ENCODE results near the gene CCDC171.
A peak's percentile ranks its signal among the peaks of the same experiment; 100 is the strongest.

The CCDC171 gene

DNA sequence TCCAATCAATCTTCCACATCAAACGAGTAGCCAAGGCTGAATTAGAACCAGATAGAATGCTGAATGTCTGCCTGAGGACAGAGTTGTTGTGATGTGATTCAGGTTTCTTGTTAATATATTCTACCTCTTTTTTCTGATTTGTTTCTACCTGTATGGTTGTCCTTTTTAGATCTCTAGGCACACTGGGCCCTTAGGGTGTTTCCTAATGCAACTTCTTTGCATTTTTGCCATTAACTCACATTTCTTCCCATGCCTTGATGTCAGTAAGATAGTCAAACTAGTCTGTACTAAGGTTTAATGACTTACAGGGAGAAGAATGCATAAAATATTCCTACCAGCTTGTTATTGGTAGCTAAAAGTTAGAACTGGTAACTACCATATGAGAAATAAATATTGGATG lies 413.6 kb downstream of the CCDC171 start:
- no peak overlapping the region for H3K4me3 ChIP-seq (ENCODE audit: low read depth, low read length)
- DNase-seq (ENCODE audit: low read depth) = no peak
- TF ChIP-seq, protein P1, sequence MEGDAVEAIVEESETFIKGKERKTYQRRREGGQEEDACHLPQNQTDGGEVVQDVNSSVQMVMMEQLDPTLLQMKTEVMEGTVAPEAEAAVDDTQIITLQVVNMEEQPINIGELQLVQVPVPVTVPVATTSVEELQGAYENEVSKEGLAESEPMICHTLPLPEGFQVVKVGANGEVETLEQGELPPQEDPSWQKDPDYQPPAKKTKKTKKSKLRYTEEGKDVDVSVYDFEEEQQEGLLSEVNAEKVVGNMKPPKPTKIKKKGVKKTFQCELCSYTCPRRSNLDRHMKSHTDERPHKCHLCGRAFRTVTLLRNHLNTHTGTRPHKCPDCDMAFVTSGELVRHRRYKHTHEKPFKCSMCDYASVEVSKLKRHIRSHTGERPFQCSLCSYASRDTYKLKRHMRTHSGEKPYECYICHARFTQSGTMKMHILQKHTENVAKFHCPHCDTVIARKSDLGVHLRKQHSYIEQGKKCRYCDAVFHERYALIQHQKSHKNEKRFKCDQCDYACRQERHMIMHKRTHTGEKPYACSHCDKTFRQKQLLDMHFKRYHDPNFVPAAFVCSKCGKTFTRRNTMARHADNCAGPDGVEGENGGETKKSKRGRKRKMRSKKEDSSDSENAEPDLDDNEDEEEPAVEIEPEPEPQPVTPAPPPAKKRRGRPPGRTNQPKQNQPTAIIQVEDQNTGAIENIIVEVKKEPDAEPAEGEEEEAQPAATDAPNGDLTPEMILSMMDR (IDR thresholded peaks at IDR 0.05; ENCODE audit: control insufficient read depth, extremely low read depth, insufficient read depth) = no peak

DNA sequence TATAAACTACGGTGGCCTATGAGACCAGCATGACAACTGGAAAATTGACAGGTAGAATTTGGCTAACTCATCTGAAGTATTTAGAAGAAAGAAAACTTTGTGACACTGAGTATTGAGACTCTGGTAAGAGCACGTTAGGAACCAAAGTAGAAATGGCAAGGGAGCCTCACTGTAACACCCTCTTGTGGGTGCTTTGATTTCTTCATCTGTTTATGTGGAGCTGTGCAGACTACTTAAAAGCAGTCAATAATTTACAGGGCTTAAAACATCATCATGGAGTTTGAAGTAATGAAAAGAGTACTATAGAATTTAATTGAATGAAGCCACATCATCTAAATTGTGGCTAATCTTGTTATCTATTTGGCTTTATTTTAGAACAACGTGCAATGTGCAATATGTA lies 414.2 kb downstream of the CCDC171 start:
- TF ChIP-seq, protein P1 (IDR thresholded peaks at IDR 0.05; ENCODE audit: control insufficient read depth, extremely low read depth, insufficient read depth) = peak; percentile 27; the same call in 1 of the 2 replicates
- DNase-seq (ENCODE audit: low read depth) = no peak

DNA sequence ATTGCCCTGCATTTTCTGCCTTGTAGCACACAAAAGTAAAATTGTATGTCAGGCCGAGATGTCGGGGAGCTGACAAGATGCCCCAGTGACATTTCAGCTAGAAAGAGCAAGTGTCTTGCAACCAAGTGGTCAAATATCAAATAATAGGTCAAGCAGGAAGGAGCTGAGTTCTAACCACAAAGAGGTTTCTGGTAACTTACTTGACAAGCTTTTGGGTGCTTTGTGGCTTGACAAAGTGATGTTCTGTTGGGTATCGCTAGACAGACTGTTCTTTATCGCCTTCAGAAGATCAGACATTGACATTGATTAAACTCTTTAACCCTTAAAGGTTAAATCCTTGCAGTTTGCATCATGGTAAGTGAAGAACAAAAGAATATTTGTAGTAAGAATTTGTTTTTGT lies 419.9 kb downstream of the CCDC171 start:
- TF ChIP-seq, protein P1 (IDR thresholded peaks at IDR 0.05; ENCODE audit: control insufficient read depth, extremely low read depth, insufficient read depth) = no peak
- no peak overlapping the region for H3K4me3 ChIP-seq (ENCODE audit: low read depth, low read length)
- DNase-seq (ENCODE audit: low read depth) = no peak

More for the DNA sequence above, 414.2 kb downstream of the CCDC171 start:
- no peak overlapping the region for H3K4me3 ChIP-seq (ENCODE audit: low read depth, low read length)

DNA sequence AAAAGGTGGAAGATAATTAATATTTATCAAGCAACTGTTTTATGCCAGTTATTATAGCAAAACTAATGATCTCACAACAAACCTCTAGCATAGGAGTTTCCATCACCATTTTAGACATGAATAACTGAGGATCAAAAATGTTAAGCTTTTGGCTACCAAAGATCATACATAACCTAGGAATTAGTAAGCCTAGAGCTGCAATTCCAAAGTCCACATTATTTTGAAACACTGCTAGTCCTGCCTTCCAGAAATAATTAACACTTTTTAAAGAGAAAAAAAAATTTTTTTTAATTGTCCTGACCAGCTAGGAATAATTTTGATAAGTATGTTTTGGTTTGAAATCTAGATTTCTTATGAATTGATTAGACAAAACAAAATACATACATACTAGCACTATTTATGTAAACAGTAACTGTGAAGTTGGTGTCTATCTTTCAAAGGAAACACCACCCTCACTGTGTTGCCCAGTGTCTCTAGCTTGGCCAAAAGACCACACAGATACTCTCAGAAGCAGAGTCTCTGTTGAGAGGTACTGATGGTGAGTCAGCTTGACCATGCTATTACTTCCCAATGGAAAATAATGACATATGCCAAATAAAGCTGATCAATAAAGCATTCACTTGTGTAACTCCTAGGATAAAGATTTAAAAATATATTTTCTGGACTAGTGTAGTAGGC lies 422.4 kb downstream of the CCDC171 start:
- H3K4me3 ChIP-seq (ENCODE audit: low read depth, low read length) = no peak overlapping the region
- DNase-seq (ENCODE audit: low read depth) = no peak
- TF ChIP-seq, protein P1 (IDR thresholded peaks at IDR 0.05; ENCODE audit: control insufficient read depth, extremely low read depth, insufficient read depth) = no peak

DNA sequence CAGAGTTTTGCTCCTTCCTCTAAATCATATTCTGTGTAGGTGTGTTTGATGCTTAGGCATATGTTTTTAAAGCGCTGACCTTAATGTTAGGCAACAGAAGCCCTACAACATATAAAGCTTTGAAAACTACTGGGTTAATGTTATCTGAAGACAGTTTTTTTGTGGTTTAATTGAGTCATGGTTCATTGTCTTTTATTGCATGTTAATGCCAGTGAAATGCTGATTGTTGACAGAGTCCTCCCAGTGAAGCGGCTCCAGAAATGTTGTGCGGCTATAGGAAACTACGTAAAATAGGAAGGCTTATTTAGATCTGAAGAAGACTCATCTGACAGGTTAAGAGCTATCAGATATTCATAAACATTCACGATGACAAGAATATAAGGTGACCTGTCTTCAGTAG lies 424.6 kb downstream of the CCDC171 start:
- TF ChIP-seq, protein P1 (IDR thresholded peaks at IDR 0.05; ENCODE audit: control insufficient read depth, extremely low read depth, insufficient read depth) = no peak
- no peak overlapping the region for H3K4me3 ChIP-seq (ENCODE audit: low read depth, low read length)
- DNase-seq (ENCODE audit: low read depth) = no peak

DNA sequence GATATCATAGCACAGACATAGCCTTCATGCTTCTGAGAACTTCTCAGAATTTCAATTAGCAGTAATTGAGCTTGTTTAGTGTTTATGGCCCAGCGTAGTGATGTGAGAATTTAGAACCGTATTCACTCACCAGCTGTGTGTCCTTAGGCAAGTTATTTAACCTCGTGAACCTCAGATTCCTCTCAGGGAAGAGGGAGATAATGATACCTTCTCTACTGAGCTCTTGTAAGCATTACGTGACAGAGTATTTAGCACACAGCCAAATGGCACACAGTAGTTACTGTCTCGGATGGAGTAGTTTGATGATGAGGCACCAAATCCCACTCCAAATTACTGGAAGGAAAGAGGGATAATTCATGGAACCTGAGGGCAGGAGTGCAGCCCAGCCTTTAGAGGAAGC lies 429.3 kb downstream of the CCDC171 start:
- DNase-seq (ENCODE audit: low read depth) = no peak
- no peak overlapping the region for H3K4me3 ChIP-seq (ENCODE audit: low read depth, low read length)
- TF ChIP-seq, protein P1 (IDR thresholded peaks at IDR 0.05; ENCODE audit: control insufficient read depth, extremely low read depth, insufficient read depth) = no peak
